Suprapubic skin (tissue), 4 donors: ENCODE data around the gene ZMYND11. TPM values are rescaled to one million over a fixed set of nuclear protein-coding genes. Genes with fewer than 3 reads are reported as not detected.
"Not testable (repeated sequence)": the region's sequence is repeated elsewhere in the genome, so short reads cannot be mapped to it uniquely, and the experiment has no call there.

ENCODE experiments used
- DNase-seq, 2 donors: peaks; one replicate each; pipeline ENCODE4 v3.0.0-alpha.2; 2019; ENCODE audit warnings: low spot score in 2 of 2
- H3K27ac ChIP-seq: fragments of 200-600 bp; sonication (generic); one replicate; pipeline ENCODE4 v1.5.1; 2019
- H3K27me3 ChIP-seq: fragments of 200-600 bp; sonication (generic); one replicate; pipeline ENCODE4 v1.5.1; 2019
- H3K36me3 ChIP-seq: fragments of 200-600 bp; sonication (generic); one replicate; pipeline ENCODE4 v1.5.1; 2019
- H3K4me1 ChIP-seq: fragments of 200-600 bp; sonication (generic); one replicate; pipeline ENCODE4 v1.5.1; 2019
- H3K4me3 ChIP-seq: fragments of 200-600 bp; sonication (generic); one replicate; pipeline ENCODE4 v1.5.1; 2019; ENCODE audit warnings: mild to moderate bottlenecking
- H3K9me3 ChIP-seq: fragments of 200-600 bp; sonication (generic); one replicate; pipeline ENCODE4 v1.5.1; 2019
- EP300 ChIP-seq: sonication (generic); formaldehyde crosslinking; IDR thresholded peaks from one replicate; pipeline ENCODE4 v1.6.1; 2017; ENCODE audit warnings: antibody characterized with exemption
- POLR2A ChIP-seq, 2 donors: fragments of 450-650 bp; IDR thresholded peaks; one replicate each; pipeline ENCODE4 v1.6.1; 2017; ENCODE audit warnings: antibody characterized with exemption in 2 of 2, mild to moderate bottlenecking in 2 of 2, moderate library complexity in 2 of 2
- POLR2AphosphoS5 ChIP-seq, 3 donors: sonication (generic); formaldehyde crosslinking; IDR thresholded peaks; one replicate each; pipeline ENCODE4 v1.6.1; 2017; ENCODE audit warnings: antibody characterized with exemption in 3 of 3
- WGBS: methylation state at CpG from one replicate; pipeline ENCODE4 v1.1.5; 2018; 5-methylcytosine and 5-hydroxymethylcytosine counted together
- total RNA-seq, 4 donors: library from RNA; depleted of rRNA; stranded (reverse); fragments of >200 nt; gene quantifications; one replicate each; pipeline ENCODE4 v1.1.0, GENCODE V29; 2016
- TF ChIP-seq, protein P1 (sequence below), 2 donors: fragments of 200-600 bp in 1 of 2; fragments of 450-650 bp in 1 of 2; sonication (generic) in 1 of 2; IDR thresholded peaks; one replicate each; pipeline ENCODE4 v1.5.1; 2016 to 2019; ENCODE audit warnings: antibody characterized with exemption in 2 of 2, mild to moderate bottlenecking in 1 of 2, moderate library complexity in 1 of 2

ZMYND11 gene
- total RNA-seq, 4 donors from 2014 or later, result 35.4 to 66.6 (median 53.1) TPM

DNA sequence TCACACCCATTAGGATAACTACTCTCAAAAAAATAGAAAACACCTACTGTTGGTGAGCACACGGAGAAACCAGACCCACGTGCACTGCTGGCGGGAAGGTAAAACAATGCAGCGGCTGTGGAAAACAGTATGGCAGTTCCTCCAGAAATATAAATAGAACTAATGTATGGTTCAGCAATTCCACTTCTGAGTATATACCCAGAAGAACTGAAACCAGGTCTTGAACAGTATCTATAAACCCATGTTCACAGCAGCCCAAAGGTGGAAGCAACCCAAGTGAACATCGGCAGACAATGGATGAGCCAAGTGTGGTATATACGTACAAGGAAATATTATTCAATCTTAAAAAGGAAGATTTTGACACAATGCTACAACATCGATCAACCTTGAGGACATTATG is 164.7 kb downstream of the ZMYND11 start:
- H3K36me3 ChIP-seq, result peaks cover 22% of the 10 kb centered on the region
- H3K4me1 ChIP-seq, result no peaks in the 10 kb centered on the region
- no peaks in the 10 kb centered on the region for H3K27me3 ChIP-seq
- TF ChIP-seq EP300 (no peak), POLR2AphosphoS5 (IDR thresholded peaks at IDR 0.05) (no peak), POLR2A (IDR thresholded peaks at IDR 0.05) (no peak)
- TF ChIP-seq, protein P1, sequence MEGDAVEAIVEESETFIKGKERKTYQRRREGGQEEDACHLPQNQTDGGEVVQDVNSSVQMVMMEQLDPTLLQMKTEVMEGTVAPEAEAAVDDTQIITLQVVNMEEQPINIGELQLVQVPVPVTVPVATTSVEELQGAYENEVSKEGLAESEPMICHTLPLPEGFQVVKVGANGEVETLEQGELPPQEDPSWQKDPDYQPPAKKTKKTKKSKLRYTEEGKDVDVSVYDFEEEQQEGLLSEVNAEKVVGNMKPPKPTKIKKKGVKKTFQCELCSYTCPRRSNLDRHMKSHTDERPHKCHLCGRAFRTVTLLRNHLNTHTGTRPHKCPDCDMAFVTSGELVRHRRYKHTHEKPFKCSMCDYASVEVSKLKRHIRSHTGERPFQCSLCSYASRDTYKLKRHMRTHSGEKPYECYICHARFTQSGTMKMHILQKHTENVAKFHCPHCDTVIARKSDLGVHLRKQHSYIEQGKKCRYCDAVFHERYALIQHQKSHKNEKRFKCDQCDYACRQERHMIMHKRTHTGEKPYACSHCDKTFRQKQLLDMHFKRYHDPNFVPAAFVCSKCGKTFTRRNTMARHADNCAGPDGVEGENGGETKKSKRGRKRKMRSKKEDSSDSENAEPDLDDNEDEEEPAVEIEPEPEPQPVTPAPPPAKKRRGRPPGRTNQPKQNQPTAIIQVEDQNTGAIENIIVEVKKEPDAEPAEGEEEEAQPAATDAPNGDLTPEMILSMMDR (IDR thresholded peaks at IDR 0.05), result no peak
- no peak overlapping the region for H3K4me3 ChIP-seq
- DNase-seq, result no peak
- H3K9me3 ChIP-seq, result no peaks in the 10 kb centered on the region
- WGBS, result 88% methylated on average over 7 of the region's 7 CpGs
- H3K27ac ChIP-seq, result no peak overlapping the region

DNA sequence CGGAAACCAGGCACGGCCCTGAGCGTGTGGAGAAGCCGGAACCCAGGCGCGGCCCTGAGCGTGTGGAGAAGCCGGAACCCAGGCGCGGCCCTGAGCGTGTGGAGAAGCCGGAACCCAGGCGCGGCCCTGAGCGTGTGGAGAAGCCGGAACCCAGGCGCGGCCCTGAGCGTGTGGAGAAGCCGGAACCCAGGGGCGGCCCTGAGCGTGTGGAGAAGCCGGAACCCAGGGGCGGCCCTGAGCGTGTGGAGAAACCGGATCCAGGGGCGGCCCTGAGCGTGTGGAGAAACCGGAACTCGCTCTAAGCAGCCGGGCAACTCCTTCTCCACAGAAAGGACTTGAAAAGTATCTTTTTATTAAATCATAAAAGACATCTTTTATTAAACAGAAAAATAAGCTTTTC is 165.3 kb downstream of the ZMYND11 start:
- not testable (repeated sequence) for H3K4me1 ChIP-seq, H3K27ac ChIP-seq, H3K9me3 ChIP-seq, H3K27me3 ChIP-seq, DNase-seq, H3K4me3 ChIP-seq
- H3K36me3 ChIP-seq, result peaks cover 22% of the 10 kb centered on the region
- 93% methylated on average over 31 of the region's 31 CpGs for WGBS

DNA sequence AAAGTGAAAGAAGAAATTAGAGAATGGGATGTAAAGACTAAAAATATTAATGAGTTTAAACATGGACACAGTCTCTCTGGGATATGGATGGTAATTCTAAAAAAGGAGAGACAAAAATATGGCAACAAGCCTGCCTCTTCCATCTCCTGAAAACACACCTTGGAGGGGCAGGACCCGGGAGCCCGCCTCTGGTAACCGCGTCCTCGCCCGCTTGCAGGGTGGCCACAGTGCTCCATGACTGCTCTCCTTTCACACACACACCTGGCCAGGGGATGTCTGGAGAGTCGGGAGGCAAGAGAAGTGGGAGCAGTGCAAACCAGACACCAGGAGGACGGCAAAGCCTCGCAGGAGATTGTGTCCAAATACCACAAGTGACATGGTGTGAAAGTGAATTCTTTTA is 166.3 kb downstream of the ZMYND11 start:
- WGBS, result 95% methylated on average over 9 of the region's 9 CpGs
- Histone ChIP-seq H3K27ac (no peak overlapping the region), H3K4me1 (no peaks in the 10 kb centered on the region), H3K36me3 (peaks cover 22% of the 10 kb centered on the region), H3K27me3 (no peaks in the 10 kb centered on the region), H3K9me3 (no peaks in the 10 kb centered on the region), H3K4me3 (no peak overlapping the region)
- no peak for DNase-seq
- TF ChIP-seq POLR2A (IDR thresholded peaks at IDR 0.05) (no peak), EP300 (no peak), POLR2AphosphoS5 (IDR thresholded peaks at IDR 0.05) (no peak)
- TF ChIP-seq, protein P1 (IDR thresholded peaks at IDR 0.05), result no peak

Other genes with a start within 250 kb of the ZMYND11 start
- gene TUBB8, start 86.2 kb upstream of the ZMYND11 start, total RNA-seq, result not detected